HG03558 (cell line): Measurements from ENCODE around the gene GNG12.
A peak's percentile ranks its signal among the peaks of the same experiment; 100 is the strongest.

Experiments used
- ATAC-seq: cut with Tn5 transposase; IDR thresholded peaks from one replicate; pipeline ENCODE4 v1.9.1; 2021; ENCODE audit warnings: moderate number of reproducible peaks; ENCODE audit not compliant: unreplicated experiment; ENCODE audit errors: extremely low read depth

Gene GNG12

DNA sequence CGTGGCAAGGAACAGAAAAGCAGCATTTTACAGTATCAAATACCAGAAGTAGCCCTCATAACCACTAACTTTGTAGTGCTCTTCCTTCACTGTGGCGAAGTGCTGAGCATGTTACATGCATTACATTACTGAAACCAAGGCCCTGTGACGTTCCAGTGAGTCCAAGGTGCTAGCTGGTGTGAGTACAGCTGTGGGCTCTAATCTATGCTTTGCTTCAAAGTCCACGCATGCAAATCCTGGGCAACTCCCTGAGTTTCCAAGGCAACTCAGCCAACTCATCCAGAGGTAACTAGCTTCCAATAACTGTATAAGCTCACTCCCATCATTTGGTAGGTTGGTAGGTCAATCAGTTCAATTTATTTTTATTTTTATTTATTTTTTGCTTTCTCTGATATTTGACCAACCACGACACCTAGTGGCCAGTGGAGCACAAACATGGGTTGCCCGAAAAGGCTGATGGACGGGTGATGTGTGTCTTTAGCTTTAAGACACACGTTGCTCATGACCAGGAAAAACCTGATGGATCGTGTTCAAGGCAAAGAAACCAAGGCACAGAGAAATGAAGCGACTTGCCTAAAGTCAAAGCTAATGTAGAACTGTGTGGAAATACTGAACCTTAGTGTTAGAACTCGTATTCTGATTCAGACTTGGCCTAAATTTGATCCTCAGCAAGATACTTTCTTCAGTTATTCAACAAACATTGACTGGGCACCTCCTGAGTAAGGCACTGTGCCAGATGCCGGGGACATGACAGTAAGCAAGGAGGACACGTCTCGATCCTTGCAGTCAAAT, 73.0 kb downstream of the GNG12 start:
- ATAC-seq: peak; percentile 99

DNA sequence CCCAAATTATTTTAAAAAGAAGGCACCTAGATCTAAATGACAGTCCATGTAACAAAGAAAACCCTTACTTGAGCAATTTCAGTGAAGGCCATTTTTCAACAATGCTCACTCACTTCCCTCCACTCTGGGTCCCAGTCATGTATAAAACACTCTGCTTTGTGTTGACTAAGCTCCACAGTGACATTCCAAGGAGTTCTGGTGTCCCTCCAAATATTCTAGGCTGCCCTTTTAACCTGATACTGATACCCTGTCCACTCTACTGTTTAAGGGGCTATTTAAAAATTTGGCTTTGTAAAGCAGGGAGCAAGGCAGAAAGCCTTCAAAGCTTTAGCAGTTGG, 73.6 kb downstream of the GNG12 start:
- ATAC-seq: peak; percentile 5

DNA sequence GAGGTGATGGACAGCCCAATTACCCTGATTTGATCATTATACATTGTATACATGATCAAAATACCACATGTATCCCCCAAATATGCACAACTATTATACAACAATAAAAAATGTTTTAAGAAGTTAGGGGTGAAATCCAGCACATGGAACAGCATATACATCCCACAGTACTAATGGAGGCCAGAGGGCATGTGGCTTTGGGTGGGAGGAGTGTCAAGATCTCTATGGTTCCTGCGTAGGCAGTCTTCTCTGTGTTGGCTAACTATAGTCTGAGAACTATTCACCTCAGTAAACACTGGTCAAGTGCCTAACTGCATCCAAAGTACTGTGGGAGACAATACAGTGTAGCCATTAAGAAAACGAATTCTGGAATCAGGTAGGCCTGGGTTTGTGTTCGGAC, 74.2 kb downstream of the GNG12 start:
- no peak for ATAC-seq

DNA sequence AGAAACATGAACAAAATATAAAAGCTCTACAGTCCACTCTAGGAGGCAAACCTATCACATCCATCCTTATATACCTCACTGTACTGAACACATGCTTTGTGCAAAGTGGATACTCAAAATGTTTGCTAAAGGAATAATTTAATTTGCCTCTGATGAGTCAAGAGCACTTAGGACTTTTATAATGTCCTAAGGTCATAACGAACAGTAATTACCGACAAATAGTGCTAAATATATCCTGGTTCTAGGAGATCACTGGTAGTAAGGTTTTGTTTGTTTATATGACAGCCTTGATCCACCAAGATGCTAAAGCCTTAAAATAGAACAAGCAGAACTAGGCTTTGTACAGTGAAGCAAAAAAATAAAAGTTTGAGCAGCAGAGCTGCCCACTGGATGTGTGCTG, 77.6 kb downstream of the GNG12 start:
- ATAC-seq: no peak

DNA sequence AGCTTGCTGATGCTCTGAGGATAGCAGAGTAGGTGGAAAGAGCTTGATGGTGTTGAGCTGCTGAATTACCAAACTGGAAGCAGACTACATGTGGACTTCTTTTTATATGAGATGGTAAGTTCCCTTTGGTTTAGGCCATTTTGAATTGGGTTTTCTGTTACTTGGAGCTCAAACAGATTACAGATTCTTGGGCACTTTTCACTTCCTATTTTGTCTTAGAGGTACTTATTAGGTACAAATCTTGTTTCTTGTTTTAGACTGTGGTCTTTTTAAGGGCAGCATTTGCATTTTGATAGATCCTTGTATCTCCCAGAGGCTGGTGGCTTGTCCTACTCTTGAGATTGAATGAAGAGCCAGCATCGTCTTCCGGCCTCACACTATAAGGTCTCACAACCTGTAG, 78.1 kb downstream of the GNG12 start:
- no peak for ATAC-seq

DNA sequence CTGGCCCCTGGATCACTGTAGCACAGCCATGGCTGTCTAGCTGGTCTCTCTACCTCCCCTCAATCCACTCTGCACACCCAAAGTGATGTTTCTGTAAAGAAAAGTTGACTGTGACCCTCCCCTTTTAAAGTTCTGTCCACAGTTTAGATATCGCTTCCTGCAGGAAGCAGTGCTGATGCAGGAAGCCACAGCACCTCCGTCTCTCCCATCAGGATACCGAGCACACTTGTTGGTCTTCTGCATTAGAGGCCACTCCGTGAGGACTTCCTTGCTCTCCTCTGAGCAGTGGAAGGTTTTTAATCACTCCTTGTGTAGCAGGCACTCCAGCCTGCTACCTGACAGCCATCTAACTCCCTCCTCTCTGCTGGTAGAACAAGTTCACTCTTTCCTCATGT, 78.7 kb downstream of the GNG12 start:
- no peak for ATAC-seq

DNA sequence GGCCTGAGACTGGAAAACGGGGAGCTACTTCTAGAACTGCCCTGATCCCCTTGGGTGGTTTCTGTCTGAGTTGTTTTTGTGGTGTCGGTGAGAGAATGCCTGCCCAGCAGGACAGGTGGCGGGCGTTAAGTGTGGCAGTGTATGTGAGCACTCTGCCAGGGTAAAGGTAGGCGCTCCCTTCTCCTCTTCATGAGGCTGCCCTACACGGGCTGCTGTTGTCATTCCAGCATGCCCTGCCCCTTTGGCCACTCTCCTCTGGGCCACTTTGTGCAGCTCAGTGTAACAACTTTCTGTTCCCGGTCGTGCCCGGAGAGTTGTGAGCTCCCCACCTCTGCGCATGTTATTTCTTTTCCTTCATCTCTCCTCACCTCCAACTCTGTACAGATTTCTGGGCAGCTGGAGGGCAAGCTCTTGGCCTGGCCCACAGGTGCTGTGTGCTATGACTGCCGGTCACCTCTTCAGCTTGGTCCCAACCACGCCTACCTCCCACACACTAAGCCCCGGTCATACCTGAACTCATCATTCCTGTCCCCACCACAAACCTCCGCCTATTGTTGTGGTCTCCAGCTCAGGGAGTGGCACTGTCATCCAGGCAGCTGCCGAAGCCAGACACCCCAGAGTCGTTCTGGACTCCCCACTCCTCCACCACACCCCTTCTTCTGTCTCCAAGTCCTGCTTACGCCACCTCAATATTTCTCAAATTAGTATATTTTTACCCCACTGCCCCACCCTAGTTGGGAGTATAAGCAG, 79.3 kb downstream of the GNG12 start:
- ATAC-seq: no peak

DNA sequence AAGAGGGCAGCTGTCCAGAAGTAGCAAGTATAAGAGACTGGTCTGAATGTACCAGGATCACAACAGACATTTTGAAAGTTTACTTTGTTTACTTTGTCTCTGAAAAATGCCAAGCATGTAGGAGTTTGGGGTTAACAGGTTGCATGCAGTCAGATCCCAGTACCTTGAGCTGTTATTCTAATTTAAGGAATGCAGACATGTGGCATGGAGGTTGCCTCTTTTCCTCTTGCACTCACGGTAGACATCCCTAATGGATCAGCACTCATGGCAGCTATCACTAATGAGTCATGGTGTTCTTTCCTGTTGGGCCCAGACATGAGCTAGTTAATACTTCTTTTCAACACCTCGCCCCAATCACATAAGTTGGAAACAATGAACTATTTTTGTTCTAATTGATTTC, 81.0 kb downstream of the GNG12 start:
- no peak for ATAC-seq

DNA sequence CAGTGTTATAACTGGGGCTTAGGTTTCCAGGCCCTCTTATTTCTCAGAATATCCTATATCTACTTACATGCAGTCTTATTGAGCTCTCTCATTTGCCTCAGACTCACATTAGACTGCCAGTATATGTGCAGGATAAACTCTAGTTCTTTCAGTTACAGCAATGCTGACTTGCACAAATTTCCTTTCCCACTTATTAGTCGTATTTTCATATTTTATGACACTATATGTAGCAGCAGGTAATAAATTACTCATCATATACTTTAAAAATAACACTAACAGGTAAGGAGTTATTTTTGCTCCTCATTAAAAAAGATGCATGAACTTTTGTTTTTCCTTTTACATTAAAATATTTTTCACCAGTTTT, 82.6 kb downstream of the GNG12 start:
- no peak for ATAC-seq

DNA sequence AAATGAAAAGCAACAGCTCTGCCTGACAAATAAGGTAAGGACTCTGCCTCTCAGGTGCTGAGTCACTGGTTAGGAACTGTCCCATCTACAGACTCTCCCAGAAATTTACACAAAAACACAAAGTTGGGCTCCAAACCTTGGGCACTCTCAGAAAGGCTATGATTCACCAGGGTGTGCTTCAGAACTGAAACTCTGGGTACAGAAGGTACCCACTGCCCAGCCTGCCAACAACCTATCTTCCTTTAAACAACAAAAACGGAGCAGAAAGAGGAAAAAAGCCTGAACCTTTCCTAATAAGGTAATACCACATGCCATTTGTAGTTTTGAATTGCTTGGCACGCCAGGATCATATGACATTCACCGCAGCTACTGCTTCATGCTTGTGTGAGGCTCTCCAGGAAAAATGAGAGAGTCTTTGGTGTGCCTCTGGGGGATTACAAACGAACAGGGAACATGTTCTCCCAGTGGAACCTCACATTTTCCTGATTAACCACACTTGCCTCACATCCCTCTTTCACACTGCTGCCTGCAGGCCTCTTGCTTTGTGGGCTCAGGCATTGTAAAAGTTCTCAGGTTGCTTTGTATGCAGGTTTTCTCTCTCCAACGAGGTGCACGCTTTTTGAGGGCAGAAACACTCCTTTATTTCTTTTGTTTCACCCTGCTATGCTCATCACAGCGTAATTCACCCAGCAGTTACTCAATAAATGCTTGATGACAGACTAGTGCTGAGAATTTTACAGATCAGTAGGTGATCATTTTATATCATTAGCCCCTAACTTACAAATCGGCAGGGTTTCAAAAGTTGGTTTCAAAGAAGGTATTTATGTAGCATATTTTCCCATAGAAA, 83.2 kb downstream of the GNG12 start:
- no peak for ATAC-seq

DNA sequence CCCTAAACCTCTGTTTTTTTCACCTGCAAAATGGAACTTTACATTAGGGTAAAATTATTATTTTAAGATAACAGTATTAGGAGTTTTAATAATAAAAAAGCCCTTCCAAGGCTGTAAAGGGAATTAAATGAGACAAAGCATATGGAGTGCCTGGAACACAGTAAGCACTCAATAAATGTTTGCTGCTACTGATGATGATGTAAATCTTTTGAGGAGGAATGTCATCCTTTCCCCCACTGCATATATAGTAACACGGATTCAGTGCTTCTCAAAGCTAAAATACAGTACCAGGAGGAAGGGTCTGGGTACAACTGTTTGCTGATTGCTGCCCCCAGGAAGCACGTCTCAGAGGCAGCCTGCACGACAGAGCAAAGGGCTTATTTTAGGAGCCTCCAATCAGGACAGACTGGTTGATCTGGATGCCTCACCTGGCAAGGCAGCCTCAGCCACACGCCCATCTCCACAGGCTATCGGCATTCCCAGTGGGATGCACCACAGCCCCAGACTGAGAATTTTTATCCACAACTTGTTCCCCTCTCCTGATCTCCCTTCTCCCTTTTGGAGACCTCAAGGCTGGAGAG, 83.9 kb downstream of the GNG12 start:
- ATAC-seq: no peak

DNA sequence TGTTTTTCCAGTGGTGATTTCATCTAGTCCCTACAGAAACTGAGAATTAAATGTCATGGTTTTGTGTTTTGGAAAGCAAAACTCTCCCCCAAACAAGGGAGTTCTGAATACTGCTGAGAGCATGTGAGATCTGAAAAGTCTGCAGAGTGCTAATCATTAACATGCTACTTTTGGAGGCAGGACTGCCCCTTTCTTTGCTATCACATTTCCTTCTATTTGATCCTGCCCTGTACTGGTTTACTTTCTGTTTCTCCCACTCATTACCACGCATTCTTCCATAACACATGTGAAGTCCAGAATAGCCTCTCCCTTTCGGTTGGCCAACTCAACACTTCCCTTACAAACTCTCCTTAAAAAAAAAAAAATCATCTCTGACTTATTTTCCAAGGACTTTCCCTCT, 84.6 kb downstream of the GNG12 start:
- ATAC-seq: peak; percentile 93

DNA sequence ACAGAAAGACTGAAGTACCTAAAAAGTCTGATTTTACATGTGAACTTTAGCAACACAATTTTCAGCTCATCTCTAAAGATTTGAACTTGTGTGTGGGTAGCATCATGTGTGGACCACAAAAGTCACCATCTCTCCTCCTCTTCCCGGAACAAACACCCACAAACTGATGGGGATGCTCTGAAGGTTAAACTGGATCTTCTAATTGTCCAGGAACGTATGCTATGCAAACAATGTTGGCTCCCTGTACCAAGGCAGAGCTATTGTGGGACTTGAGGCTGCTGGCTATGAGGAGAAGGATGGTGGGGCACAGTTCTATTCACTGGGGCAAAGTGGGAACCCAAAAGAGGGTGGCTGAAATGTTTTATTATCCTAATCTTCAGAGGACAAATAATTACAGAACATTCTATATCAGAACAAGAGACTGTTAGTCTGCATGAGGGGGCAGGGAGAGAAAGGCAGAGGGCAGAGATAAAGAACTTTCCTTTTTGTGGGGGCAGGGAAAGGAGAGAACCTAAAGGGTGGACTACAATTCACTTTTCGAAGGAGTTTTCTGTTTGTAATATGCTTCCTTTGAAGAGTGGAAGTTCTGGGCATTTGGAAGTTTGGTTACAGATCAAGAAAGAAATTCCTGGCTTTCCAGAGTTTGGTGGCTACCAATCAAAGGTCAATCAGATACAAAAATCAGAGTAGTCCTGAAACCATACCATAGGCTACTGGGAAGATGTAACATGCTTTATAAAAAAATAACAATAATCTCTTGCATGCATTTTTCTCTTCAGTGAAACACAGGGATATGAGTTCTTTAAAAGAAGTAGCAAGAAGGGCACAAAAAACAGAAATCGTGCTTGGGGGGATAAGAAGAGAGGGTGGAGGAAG, 85.4 kb downstream of the GNG12 start:
- no peak for ATAC-seq

DNA sequence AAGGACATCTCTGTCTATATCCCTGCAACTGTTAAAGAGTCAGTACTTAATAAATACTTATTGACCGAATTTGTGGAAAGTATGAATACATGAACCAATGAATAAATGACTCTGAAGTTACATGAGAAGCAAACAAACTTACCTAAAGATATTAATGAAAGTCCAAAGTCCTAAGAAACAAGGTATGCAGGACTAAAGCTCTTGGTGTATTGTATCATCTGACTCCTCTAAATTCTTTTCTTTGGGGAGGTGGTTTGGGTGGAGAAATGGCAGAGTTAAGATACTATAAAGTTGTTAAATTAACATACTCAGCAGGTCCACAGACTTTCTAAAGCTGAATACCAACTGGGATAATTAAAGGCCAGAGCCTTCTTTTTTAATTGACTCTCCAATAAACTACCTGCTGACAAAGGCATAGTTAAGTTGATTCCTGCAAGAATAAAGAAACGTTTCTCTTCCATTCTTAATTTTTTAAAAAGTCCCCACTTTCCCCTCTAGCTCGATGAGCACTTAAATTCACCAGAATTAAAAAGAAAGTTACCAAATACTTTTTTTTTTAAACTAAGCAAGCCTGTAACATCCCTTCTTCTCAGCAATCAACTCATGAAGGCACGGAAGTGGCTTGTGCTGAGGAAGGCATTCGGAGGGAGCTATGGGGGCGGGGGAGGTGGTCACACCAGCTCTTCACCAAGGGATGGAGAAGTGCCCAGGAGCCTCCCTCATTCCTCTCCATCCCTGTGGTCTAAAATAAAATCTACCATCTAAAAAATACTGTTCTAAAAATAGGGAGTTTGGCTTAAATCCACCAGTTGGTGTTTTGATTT, 87.2 kb downstream of the GNG12 start:
- ATAC-seq: no peak

DNA sequence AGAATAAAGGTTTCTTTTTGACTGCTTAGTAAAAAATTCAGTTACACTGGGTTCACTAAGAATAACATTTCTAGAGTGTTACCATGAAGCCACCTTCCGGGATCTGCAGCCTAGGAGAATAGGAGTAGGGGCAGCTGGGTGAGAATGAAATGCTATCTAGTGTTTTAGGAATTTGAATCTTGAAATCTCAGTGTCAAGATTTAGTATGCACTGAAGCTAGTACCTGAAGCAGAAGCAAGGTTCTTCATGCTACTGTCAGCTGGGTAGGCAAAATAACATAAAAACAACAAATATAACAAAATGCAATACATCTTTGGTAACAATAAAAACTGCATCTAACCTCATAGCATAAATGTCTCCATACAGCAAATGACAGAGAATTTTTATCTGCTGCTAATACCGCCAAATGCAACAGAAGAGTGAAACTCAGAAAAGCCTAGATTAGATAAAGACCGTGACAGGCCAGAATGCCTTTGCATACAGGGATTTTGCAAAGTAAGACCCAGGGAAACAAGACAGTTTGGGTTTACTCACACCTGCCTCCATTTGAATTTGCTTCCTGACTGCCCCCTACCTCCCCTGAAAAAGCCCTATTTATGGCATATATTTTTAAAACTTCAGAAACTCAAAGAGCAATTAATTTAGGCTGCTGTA, 90.1 kb downstream of the GNG12 start:
- ATAC-seq: no peak

DNA sequence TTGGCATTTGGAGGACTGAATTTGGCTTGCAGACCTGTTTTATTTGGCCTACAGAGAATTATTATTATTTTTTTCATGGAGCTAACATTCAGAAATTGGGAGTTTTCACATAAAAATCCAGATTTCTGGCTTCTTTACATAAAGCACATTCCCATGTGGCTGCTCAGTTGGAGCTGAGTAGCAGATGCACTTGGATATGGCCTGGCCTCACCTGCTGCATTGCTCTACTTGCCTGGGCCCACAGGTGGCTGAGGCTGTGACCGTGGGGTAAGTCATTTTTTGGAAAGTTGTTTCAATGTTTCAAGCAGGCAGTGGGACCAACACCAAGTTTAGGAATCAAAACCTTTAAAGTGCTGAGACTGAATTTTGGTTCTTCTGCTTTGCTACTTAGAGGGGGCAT, 91.5 kb downstream of the GNG12 start:
- ATAC-seq: no peak

DNA sequence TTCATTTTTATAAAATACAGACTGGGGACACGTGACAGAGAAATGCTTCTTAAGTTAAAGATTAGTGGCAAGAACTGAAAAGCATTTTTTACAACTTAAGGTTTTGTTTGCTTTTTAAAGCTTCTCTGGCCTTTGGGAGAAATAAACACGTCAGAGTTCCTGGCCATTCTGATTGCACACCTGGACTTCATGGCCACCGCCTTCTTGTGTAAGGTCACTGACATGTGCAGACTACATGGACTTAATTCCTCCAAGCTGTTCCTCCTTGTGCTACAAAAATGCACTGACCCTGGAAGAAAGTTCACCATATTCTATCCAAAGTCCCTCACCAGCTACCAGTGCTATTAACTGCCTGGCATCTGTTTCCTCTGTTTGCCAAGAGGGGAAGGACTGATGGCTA, 92.1 kb downstream of the GNG12 start:
- no peak for ATAC-seq

DNA sequence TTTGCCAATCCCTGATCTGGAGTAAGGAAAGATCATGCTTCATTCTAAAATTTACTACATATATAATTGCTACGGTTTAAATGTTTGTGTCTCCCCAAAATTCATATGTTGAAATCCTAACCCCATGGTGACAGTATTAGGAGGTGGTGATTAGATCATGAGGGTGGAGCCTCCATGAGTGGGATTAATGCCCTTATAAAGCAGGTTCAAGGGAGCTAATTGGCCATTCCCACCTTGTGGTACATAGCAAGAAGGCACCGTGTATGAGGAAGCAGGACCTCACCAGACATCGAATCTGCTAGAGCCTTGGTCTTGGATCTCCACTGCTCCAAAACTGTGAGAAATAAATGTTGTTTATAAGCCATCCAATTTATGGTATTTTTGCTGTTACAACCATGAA, 92.7 kb downstream of the GNG12 start:
- no peak for ATAC-seq

DNA sequence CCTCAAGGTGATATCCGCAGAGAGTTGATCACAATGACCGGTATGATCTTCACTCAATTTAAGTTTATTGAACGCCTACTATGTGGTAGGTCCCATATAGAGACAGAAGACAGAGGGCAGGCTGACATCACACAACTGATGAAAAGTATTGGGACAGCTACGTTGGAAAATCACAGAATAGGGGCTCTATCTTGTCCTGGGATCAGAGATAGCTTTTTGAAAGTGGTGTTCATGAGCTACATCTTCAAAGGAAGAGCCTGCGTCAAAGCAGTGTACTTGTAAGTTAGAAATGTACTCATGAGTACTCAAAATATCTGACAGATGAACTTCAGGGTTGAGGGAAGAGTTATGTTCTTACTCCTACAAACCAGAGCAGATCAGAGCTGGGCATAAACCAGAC, 93.9 kb downstream of the GNG12 start:
- ATAC-seq: no peak
